ENCODE results near the gene PCSK5.

- TF ChIP-seq, protein P1, sequence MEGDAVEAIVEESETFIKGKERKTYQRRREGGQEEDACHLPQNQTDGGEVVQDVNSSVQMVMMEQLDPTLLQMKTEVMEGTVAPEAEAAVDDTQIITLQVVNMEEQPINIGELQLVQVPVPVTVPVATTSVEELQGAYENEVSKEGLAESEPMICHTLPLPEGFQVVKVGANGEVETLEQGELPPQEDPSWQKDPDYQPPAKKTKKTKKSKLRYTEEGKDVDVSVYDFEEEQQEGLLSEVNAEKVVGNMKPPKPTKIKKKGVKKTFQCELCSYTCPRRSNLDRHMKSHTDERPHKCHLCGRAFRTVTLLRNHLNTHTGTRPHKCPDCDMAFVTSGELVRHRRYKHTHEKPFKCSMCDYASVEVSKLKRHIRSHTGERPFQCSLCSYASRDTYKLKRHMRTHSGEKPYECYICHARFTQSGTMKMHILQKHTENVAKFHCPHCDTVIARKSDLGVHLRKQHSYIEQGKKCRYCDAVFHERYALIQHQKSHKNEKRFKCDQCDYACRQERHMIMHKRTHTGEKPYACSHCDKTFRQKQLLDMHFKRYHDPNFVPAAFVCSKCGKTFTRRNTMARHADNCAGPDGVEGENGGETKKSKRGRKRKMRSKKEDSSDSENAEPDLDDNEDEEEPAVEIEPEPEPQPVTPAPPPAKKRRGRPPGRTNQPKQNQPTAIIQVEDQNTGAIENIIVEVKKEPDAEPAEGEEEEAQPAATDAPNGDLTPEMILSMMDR (IDR thresholded peaks at IDR 0.05; ENCODE audit: low read depth, low read length, missing input control), result no peak
- no peak for TF ChIP-seq MAX (IDR thresholded peaks at IDR 0.05)
- no peak for TF ChIP-seq JUND (IDR thresholded peaks at IDR 0.05)
- TF ChIP-seq RAD21 (IDR thresholded peaks at IDR 0.05), result no peak
- TF ChIP-seq SP1 (IDR thresholded peaks at IDR 0.05), result no peak
- no peak for TF ChIP-seq YY1 (IDR thresholded peaks at IDR 0.05)
- TF ChIP-seq, protein P2, sequence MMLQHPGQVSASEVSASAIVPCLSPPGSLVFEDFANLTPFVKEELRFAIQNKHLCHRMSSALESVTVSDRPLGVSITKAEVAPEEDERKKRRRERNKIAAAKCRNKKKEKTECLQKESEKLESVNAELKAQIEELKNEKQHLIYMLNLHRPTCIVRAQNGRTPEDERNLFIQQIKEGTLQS (IDR thresholded peaks at IDR 0.05), result no peak
- TF ChIP-seq, protein P3, sequence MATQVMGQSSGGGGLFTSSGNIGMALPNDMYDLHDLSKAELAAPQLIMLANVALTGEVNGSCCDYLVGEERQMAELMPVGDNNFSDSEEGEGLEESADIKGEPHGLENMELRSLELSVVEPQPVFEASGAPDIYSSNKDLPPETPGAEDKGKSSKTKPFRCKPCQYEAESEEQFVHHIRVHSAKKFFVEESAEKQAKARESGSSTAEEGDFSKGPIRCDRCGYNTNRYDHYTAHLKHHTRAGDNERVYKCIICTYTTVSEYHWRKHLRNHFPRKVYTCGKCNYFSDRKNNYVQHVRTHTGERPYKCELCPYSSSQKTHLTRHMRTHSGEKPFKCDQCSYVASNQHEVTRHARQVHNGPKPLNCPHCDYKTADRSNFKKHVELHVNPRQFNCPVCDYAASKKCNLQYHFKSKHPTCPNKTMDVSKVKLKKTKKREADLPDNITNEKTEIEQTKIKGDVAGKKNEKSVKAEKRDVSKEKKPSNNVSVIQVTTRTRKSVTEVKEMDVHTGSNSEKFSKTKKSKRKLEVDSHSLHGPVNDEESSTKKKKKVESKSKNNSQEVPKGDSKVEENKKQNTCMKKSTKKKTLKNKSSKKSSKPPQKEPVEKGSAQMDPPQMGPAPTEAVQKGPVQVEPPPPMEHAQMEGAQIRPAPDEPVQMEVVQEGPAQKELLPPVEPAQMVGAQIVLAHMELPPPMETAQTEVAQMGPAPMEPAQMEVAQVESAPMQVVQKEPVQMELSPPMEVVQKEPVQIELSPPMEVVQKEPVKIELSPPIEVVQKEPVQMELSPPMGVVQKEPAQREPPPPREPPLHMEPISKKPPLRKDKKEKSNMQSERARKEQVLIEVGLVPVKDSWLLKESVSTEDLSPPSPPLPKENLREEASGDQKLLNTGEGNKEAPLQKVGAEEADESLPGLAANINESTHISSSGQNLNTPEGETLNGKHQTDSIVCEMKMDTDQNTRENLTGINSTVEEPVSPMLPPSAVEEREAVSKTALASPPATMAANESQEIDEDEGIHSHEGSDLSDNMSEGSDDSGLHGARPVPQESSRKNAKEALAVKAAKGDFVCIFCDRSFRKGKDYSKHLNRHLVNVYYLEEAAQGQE (IDR thresholded peaks at IDR 0.05), result no peak
- no peak for TF ChIP-seq EGR1 (IDR thresholded peaks at IDR 0.05; ENCODE audit: low read depth in 2 of 2)
- no peak for TF ChIP-seq GABPA (IDR thresholded peaks at IDR 0.05 in 1 of 2, conservative IDR thresholded peaks at IDR 0.05 in 1 of 2)
- no peak for TF ChIP-seq NR2F2 (IDR thresholded peaks at IDR 0.05)
These were observed 443.5 kb downstream of the PCSK5 start for GRCh38 chr9:76333964-76334363.
